Measurements from ENCODE around the gene TRIM66. TPM values are rescaled to one million over a fixed set of nuclear protein-coding genes. Genes with fewer than 3 reads are reported as not detected.

TRIM66 gene
- total RNA-seq, 4 donors from 2014 or later, result 2.2 to 5.4 (median 3.1) TPM

DNA sequence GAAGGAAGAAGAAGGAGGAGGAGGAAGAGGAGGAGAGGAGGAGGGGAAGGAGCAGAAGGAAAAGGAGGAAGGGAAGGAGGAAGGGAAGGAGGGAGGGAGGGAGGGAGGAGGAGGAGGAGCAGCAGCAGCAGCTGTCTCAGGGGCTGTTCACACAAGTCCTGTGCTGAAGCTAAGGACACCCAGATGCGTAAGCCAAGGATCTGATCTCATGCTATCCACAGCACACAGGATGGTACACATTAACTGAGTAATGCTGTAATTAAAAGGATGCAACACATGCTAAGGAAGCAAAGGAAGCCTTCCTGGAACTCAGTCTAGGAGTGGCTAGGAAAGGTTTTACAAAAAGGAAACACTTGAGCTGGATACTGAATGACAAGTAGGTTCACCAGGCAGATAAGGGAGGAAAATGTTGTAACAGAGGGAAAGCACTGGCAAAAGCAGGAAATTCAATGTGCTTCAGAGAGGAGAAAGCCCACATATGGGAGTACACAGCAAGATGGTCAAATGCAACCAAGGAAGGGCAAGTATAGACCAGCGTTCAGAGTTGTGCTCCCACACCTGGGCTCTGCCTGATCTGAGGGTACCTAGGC is 32.0 kb downstream of the TRIM66 start:
- Histone ChIP-seq H3K36me3 (peaks cover 11 to 57% (median 34%) of the 10 kb centered on the region in 4 donors), H3K27ac (replicated peaks in 1 of 4) (no peak overlapping the region), H3K4me3 (no peak overlapping the region), H3K9me3 (no peaks in the 10 kb centered on the region), H3K4me1 (peaks cover 0 to 3% (median 0%) of the 10 kb centered on the region in 4 donors), H3K27me3 (no peaks in the 10 kb centered on the region)
- 98% methylated on average over 2 of the region's 2 CpGs for WGBS
- DNase-seq (ENCODE audit: extremely low spot score), result no peak
- TF ChIP-seq, protein P1, sequence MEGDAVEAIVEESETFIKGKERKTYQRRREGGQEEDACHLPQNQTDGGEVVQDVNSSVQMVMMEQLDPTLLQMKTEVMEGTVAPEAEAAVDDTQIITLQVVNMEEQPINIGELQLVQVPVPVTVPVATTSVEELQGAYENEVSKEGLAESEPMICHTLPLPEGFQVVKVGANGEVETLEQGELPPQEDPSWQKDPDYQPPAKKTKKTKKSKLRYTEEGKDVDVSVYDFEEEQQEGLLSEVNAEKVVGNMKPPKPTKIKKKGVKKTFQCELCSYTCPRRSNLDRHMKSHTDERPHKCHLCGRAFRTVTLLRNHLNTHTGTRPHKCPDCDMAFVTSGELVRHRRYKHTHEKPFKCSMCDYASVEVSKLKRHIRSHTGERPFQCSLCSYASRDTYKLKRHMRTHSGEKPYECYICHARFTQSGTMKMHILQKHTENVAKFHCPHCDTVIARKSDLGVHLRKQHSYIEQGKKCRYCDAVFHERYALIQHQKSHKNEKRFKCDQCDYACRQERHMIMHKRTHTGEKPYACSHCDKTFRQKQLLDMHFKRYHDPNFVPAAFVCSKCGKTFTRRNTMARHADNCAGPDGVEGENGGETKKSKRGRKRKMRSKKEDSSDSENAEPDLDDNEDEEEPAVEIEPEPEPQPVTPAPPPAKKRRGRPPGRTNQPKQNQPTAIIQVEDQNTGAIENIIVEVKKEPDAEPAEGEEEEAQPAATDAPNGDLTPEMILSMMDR (IDR thresholded peaks at IDR 0.05), result no peak
- TF ChIP-seq EP300 (IDR thresholded peaks at IDR 0.05) (no peak), POLR2A (IDR thresholded peaks at IDR 0.05; ENCODE audit: low read depth) (no peak), POLR2AphosphoS5 (IDR thresholded peaks at IDR 0.05) (no peak)
- intact Hi-C loops (cut with DNase I), result no loop called here

DNA sequence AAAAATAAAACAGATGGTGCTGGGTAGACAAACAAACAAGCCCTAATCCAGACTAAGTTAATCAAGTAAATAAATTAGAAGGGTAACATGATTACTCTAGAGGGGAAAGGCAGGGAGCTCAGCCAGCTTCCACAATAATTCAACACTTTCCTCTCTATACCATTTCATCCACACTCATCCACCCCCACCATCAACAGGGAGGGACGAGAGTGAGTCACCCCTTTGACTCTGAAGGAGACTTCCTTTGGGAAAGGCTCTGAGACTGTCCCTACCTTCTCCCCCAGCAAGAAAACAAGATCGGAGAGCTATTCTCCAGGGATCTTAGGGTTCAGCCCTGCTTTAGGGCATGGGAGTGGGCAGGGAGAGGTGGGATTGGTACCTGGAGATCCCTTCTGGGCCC is 33.1 kb downstream of the TRIM66 start:
- H3K36me3 ChIP-seq, result peaks cover 11 to 69% (median 44%) of the 10 kb centered on the region in 4 donors

DNA sequence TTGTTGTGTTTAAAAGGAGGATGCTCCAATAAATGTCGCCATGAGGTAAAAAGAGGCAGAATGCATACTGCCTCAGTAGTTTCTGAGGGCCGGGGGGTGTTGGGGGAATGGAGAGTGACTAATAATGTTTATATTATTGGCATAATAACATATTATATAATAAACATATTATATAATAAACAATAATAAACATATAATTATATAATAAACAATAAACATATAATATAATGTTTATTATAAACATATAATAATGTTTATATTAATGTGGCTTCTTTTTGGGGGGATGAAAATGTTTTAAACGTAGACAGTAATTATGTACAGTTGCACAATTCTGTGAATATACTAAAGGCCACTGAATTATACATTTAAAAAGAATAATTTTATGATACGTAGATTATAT is 35.6 kb downstream of the TRIM66 start:
- H3K4me3 ChIP-seq, result no peak overlapping the region
- DNase-seq (ENCODE audit: extremely low spot score), result no peak
- no peak for TF ChIP-seq POLR2A (IDR thresholded peaks at IDR 0.05; ENCODE audit: low read depth)
- no peak for TF ChIP-seq POLR2AphosphoS5 (IDR thresholded peaks at IDR 0.05)
- no peak for TF ChIP-seq EP300 (IDR thresholded peaks at IDR 0.05)
- TF ChIP-seq, protein P1 (IDR thresholded peaks at IDR 0.05), result no peak
- no peaks in the 10 kb centered on the region for H3K9me3 ChIP-seq
- WGBS, result 99% methylated on average over 4 of the region's 4 CpGs
- intact Hi-C loops (cut with DNase I), result no loop called here
- no peak overlapping the region for H3K27ac ChIP-seq (replicated peaks in 1 of 4)
- H3K4me1 ChIP-seq, result no peaks in the 10 kb centered on the region
- H3K36me3 ChIP-seq, result peaks cover 15 to 93% (median 57%) of the 10 kb centered on the region in 4 donors
- no peaks in the 10 kb centered on the region for H3K27me3 ChIP-seq

More for the DNA sequence above, 33.1 kb downstream of the TRIM66 start:
- H3K4me1 ChIP-seq, result peaks cover 0 to 3% (median 0%) of the 10 kb centered on the region in 4 donors
- intact Hi-C loops (cut with DNase I), result no loop called here
- H3K27ac ChIP-seq (replicated peaks in 1 of 4), result no peak overlapping the region
- WGBS, result 90% methylated on average over 2 of the region's 2 CpGs
- H3K4me3 ChIP-seq, result no peak overlapping the region
- no peak for DNase-seq (ENCODE audit: extremely low spot score)
- TF ChIP-seq EP300 (IDR thresholded peaks at IDR 0.05) (no peak), POLR2AphosphoS5 (IDR thresholded peaks at IDR 0.05) (no peak), POLR2A (IDR thresholded peaks at IDR 0.05; ENCODE audit: low read depth) (no peak)
- TF ChIP-seq, protein P1 (IDR thresholded peaks at IDR 0.05), result no peak
- H3K27me3 ChIP-seq, result no peaks in the 10 kb centered on the region
- H3K9me3 ChIP-seq, result no peaks in the 10 kb centered on the region

DNA sequence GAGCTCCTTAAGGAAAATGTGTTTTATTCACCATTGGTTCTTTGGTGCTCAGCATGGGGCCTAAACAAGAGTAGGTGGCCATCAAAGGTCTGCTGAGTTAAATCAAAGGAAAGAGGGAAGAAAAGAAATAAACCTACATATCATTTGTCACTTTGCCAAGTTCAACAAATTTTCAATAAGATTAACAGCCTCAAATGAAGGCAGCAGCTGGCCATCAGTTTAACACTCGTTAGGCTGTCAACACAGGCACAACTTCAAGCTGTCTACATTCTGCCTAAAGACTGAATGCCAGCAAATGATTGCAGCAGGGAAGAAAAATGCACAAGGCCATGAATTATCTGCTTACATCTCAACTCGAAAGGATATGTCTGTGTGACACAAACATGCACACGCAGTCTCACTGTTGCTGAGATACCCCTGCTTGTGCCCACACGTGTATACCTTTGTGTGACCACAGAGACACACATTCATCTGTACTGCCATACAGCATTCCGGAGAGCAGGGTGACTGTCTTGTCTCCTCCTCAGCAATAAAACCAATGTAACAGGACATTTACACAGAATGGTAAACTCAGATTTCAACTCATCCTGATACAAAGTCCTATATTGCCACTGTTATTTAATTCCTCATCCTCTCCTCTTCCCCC is 40.1 kb downstream of the TRIM66 start:
- TF ChIP-seq EP300 (IDR thresholded peaks at IDR 0.05), result no peak
- TF ChIP-seq POLR2AphosphoS5 (IDR thresholded peaks at IDR 0.05), result no peak
- TF ChIP-seq POLR2A (IDR thresholded peaks at IDR 0.05; ENCODE audit: low read depth), result no peak
- TF ChIP-seq, protein P1 (IDR thresholded peaks at IDR 0.05), result no peak
- Histone ChIP-seq H3K4me3 (no peak overlapping the region), H3K9me3 (no peaks in the 10 kb centered on the region), H3K27ac (replicated peaks in 1 of 4) (no peak overlapping the region), H3K36me3 (peaks cover 23 to 96% (median 57%) of the 10 kb centered on the region in 4 donors), H3K4me1 (no peaks in the 10 kb centered on the region), H3K27me3 (no peaks in the 10 kb centered on the region)
- 69% methylated on average over 5 of the region's 5 CpGs for WGBS
- intact Hi-C loops (cut with DNase I), result no loop called here
- no peak for DNase-seq (ENCODE audit: extremely low spot score)
